Testis (tissue), 2 donors: ENCODE results near the gene ECT2.

Experiments used
- CTCF ChIP-seq, 3 experiments: fragments of 450-650 bp in 2 of 3; fragments of 200-600 bp in 1 of 3; sonication (generic) in 1 of 3; IDR thresholded peaks; one replicate each; pipeline ENCODE4 v1.5.1; 2016 to 2019; ENCODE audit warnings: antibody characterized with exemption in 3 of 3, mild to moderate bottlenecking in 2 of 3, moderate library complexity in 1 of 3
- POLR2A ChIP-seq: fragments of 450-650 bp; IDR thresholded peaks from one replicate; pipeline ENCODE4 v1.6.1; 2017; ENCODE audit warnings: antibody characterized with exemption, mild to moderate bottlenecking, moderate library complexity

- TF ChIP-seq CTCF (IDR thresholded peaks at IDR 0.05) (no peak), POLR2A (no peak)
These were observed 60.6 kb downstream of the ECT2 start for GRCh38 chr3:172811099-172811498.
